Activated T-cell treated with anti-CD3 and anti-CD28 coated beads for 4 hours (primary cell): ENCODE results near the gene CTDP1.

Source experiments
- DNase-seq: peaks from one replicate; pipeline ENCODE4 v3.0.0-alpha.2; 2020

Gene CTDP1

DNA sequence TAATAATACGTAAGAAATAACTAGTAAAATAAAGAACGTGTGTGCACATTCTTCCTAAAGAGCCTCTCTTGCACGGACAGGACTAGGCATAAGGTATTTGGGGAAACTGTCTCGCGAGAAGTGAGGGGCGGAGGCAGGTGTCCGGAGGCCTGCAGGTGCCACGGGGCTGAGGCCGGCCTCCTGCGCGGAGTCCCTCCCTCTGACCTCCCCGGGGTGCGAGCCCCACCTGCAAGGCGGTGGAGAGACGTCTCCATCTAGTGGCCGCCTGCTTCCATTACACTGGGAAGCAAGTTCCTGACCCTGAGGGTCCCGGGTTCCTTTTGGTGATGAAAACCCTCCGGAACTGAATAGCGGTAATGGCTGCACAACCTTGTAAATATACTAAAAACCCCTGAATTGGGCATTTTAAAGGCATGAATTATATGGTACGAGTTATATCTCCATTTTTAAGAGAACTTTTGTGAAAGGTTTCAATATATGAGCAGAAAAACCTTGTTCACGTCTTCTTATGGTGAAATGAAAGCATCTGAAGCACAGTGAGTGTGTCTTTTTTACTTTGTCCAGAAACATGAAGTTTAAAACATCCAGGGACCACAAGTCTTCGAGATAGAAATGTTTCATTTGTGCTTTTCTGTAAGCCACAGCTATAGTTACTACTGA lies 35.5 kb upstream of the CTDP1 start:
- peak; percentile 59 for DNase-seq

DNA sequence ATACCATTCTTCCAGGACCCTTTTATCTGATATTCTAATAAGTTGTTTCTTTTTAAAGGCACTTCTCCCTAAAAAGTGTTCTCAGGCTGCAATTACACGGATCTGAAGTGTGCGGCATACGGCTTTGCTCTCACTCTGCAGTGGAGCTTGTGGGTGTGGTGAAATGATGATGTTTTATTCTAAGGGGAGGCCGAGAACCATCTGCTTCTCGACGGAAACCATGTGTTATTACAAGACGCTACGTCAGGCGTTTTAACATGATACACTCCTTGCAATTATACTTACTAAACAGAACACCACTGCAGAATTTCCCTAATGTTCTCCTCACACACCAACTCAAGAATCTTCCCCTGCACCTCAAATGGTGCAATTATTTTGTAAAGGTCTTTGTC lies 34.9 kb upstream of the CTDP1 start:
- DNase-seq, result no peak

DNA sequence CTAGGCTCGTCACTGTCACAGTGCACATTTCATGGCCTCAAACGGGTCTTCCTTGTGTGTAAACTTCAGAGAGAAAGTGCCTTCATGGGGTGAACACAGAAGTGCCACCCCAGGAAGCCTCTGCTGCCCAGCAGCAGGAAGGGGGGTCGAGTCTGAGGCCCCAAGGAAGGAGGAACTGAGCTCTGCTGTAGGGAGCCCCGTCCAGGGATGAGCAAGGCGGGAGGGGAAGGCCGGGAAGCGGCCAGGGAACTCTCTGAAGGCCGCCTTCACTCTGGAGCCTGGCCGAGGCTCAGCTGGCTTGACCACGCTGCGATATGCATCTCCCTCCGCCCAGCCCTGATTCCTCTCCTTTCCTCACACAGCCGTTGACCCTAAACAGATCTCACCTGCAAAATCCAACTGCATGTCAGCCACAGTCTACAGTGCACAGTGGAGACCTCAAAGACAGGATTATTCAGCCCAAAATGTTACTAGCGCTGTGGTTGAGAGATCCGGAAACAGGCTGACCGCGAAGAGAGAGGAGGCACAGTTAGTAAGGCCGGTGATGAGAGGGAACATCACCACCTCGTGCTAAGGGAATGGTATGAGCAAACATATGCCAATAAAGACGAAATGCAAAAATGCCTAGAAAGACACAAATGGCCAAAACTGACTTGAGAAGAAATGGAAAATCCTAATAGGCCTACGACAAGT lies 34.2 kb upstream of the CTDP1 start:
- DNase-seq, result no peak

DNA sequence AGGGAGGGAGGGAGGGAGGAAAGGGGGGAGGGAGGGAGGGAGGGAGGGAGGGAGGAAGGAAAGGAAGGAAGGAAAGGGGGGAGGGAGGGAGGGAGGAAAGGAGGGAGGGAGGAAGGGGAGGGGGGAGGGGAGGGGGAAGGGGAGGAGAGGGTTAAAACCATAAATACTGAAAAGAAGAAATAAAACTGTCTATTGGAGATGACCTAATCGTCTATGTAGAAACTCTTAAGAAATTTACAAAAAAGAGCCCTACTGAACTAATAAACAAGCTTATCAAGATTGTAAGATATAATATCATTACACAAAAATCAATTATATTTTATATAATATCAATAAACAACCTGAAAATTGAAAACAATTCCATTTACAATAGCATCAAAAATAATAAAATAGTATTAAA lies 32.3 kb upstream of the CTDP1 start:
- no peak for DNase-seq

DNA sequence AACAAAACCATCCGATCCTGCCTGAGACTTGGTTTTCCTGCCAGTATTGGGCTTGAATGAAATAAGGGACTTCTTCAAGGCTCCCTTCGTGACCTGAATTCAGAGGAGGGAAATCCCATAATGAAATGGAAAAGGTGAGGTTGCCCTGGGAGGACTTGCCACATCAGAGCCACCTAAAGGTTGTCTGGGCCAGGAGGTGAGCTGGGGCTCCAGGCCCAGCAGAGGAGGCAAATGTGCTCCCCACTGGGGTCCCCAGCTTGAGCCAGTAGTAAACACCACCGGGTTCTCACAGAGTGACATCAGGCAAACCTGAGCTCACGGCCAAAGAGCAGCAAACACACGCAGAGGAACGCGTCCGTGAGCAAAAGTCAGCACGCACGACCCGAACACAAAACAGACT lies 28.6 kb upstream of the CTDP1 start:
- DNase-seq, result no peak

DNA sequence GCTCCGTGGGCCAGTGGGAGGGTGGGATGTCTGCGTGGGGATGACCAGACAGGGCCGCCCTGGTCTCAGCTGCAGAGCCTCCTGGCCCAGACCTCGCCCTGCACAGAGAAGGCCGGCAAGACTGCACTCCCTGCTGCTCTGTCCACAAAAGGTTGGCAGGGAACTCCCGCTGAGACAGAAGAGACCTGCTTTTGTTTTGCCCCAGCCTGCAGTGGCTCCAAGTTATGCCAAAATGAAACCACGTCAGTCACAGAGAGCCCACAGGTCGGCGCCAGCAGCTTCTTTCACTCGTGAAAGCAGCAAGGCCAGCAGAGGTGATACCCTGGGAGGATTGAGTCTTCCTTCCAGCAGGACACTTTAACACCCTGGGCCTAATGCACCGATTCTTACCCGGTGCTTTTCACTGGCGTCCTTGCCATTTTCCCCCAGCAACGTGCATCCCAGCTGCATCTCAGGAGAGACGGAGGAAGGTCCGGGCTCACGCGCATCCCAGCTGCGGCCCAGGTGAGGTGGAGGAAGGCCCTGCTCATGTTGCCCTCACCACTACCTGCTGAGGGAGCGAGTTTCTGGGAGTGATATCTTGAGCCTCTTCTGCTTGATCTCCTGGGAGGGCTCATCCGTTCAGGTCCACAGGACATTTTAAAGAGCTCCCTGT lies 22.1 kb upstream of the CTDP1 start:
- DNase-seq, result no peak

DNA sequence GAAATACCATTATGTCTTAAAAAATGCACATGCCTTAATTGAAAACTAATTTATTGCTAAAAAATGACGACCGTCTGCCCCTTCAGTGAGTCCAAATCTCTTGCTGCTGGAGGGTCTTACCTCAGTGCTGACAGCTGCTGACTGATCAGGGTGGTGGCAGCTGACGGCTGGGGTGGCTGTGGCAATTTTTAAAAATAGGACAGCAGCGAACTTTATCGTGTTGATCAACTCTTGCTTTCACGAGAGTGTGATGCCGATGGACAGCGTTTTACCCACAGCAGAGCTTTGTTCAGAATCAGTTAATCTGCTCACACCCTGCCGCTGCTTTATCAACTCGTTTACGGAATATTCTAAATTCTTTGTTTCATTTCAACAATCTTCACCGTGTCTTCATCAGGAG lies 21.2 kb upstream of the CTDP1 start:
- no peak for DNase-seq

DNA sequence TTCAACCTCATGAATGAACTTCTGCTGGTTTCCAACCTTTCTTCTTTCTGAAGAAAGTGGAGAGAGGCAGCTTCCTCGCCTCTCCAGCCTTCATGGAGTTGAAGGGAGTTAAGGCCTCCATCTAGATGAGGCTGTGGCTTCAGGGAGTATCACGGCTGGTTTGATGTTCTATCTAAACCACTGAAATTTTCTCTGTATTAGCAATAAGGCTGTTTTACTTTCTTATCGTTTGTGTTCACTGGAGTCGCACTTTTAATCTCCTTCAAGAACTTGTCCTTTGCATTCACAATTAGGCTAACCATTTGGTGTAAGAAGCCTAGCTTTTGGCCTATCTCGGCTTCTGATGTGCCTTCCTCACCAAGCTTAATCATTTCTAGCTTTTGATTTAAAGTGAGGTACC lies 19.9 kb upstream of the CTDP1 start:
- DNase-seq, result no peak

DNA sequence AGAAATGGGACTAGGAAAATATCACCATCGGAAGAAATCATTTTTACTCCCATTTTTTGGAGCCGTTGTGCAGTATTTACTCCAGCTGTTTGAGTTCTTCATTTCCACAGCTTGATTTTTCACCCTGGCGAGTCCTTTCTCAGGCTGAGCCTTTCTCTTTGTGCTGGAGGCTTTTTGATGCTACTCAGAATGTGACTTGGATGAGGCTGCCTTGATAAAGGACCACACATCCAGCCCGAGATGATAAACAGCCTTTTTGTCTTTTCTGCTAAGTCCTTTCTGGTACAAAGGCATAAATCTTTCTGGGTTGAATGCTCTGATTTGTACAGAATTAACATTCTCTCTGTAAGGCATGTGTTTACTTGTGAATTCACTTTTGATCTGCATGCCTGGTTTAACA lies 17.6 kb upstream of the CTDP1 start:
- no peak for DNase-seq

DNA sequence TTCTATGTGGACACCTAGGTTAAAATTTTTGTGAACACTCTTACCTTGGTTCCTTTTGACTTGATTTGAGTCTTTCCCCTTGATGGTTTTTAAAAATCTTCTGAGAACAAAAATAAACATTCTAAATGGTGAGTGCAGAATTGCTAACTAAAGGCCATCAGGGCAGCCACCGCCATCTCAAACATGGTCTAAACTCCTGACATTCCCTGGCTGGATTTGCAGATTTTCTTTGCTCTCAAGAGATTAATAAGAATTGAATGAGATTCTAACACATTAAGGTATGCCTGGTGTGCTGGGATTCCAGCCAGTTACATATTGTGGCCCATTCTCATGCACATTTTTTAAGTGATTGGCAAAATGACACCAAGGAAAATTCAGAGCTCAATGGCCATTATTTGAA lies 17.2 kb upstream of the CTDP1 start:
- DNase-seq, result no peak

DNA sequence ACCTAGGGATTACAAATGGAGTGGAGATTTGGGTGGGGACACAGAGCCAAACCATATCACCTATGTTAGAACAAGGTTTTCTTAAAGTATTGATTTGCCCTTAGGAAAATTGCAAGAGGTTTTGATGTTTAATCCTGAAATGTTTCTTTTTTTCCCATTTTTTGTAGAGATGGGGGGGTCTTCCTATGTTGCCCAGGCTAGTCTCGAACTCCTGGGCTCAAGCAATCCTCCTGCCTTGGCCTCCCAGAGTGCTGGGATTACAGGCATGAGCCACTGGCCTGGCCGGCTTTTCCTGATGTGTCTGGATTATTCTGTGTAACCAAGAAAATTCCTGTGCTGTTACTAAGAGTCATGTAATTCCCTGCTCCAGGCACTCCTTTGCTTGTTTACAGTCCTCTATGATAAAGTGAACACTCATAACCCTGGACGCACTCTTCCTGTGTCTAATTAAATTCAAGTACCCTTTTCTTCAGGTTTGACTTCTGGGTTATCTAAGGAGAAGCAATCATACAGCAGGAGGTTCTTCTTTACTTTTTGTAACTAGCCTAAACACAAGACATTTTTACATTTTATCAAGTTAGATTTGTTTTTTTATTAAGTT lies 15.0 kb upstream of the CTDP1 start:
- DNase-seq, result no peak

DNA sequence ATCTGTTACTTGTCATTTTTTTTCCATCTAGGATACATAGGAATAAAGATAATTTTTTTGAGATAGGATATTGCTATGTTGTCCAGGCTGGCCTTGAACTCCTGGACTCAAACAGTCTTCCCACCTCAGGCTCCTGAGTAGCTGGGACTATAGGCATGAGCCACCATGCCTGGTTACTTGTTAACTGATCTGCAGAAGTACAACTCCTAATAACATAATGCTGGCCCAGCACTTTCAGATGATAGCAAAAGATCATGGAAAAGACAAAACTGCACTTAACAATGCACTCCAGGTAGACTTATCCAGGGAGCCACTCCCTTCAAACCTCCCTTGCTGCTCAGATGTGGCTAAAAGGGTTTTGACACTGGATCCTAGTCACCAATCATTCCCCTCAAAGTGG lies 11.4 kb upstream of the CTDP1 start:
- DNase-seq, result no peak

DNA sequence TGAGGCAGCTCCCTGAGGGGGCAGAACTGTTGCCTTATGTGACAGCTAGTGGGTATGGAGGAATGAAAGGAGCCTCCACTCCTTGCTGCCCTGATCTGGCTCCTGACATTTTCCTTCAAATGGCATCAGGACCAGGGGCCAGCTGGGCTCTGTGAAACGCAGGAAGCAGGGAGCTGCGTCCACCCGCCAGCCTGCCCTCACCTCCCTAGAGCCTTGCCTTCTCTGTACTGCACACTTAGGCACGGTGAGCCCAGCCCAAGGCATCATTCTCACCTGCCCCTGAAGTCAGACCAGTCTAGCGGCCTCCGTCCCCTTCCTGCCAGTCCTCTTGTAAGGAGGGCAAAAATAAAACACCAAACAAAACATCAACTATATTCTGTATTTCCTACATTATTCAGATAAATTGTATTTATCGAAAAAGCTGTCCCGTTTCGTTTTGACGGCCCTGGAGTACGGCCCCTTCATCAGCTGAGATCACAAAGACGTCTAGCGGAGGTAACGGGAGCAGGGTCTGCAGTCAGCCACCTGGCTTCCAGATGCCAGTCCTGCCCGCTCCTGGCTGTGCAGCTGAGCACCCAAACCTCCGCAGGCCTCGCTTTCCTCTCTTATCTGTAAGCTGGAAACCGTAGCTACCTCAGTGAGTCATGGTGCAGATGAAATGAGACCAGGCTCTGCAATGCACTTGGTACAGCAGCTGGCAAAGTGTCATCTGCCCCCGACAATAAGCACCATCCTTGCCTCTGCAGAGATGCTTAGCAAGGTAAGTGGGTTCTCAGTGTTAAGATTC lies 6.9 kb upstream of the CTDP1 start:
- DNase-seq, result no peak

DNA sequence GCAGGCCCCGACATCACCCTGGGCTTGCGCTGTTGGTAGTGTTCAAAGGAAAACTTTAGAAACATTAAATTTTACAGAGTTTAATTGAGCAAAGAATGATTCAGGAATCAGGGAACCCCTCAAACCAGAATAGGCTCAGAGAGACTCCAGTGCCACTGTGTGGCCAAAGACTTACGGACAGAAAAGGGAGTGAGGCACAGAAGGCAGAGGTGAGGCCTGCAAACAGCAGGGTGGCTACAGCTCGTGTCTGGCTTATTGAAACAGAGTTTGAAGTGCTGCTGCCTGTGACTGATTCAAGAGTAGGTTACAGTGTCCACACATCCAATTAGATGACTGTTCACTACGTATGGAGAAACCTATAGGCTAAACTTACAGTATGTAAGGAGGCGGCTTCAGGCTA lies 2.4 kb upstream of the CTDP1 start:
- DNase-seq, result no peak

DNA sequence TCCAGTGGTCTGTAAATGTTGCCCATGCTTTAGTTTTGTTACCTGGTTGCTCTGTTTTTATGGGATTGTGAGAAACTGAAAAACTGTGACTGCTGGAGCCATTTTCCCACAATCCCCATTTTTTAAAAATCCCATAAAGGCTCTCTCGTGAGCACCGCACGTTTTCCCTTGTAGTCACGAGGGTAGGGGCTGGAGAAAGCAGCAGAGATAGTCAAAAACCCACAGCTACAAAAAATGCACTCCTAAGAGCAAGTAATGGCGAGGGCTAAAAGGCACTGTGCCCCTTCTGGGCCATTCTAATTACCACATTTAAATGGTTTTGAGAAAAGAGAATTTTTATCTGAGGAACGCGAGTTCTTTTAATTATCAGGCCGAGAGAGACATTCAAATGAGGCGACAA lies 1.8 kb upstream of the CTDP1 start:
- DNase-seq, result no peak

DNA sequence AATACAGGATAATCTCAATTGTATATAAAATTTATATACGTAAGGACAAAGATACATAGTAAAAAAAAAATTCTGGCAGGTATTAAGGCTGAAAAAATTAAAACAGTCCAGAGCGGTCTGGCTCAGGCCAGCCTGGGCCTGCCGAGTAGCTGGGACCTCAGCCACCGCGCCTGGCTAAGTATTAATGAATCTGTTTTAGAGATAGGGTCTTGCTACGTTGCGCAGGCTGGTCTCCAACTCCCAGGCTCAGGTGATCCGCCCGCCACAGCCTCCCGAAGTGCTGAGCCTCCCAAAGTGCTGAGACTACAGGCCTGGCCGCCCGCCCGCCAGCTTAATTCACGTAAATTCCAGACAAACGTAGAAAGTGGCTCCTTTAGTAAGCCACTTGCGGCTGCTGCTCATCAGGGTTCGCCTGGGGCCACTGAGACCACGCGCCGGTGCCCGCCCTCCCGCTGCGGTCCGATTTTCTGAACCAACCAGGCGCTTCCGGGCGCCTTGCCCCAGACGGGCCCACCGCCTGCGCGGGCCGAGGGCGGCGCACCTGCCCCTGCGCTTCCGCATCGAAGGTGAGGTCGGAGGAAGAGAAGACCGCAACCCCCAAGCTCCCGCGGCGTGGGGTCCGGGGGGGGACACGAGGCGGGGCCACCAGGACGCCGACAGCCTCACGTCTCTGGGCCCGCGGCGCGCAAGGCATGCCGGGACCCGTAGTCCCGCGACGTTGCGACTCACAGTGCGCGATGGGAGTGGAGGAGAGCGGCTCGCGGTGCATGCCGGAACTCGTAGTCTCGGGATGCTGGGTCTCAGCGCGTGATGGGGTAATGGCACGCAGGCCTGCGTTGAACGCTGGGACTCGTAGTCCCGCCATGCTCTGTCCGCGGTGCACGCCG lies 695 bp upstream of the CTDP1 start:
- DNase-seq, result peak; percentile 96

DNA sequence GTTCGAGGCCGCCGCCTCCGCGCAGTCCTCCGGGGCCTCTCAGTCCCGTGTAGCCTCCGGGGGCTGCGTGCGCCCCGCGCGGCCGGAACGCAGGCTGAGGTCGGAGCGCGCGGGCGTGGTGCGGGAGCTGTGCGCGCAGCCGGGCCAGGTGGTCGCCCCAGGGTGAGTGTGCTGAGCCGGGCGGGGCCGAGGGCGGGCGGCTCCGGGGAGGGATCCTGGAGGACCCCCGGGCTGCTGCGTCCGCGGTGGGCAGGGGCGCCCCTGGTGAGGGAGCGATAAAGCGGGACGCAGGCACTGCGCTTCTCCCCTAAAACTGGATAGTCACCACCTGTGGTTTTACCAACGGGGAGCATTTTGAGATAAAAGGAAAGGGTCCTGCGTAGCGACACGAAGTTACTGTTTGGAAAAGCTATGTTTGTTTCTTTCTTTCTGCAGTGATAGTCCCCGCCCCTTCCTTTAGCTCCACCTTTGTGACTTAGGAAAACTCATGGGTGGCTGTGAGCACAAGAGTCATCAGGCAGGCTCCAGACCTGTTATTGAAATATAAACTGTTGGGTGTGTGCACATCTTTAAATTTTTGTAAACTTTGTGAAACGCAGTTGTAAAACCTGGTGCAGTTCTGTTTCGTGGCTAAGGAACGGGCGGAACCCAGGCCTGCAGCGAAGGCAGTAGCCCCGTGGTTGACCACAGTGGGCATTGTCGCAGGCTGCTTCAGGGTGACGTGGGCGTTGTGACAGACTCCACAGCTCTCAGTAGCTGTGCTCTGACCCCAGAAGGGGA lies 687 bp downstream of the CTDP1 start:
- peak; percentile 37 for DNase-seq

DNA sequence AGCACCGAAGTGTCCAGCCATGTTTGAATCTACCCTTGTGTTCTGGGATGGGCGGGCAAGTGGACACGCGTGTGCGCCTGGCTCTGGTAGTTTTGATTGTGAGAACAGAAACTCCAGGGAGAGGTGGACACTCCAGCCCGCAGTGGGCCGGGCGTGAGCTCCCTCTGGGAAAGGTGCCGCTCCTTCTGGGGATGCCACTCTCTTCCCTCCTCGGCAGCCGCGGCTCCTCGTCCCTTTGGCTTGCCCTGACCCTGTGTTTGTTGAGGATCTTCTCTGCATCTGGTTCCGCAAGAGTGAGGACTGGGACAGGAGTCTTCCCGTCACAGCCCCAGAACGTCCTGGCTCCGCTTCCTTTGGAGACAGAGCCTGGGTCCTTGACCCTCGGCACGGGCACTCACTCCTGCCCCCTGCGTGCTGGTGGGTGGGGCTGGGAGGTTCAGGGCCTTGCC lies 1.3 kb downstream of the CTDP1 start:
- DNase-seq, result no peak

DNA sequence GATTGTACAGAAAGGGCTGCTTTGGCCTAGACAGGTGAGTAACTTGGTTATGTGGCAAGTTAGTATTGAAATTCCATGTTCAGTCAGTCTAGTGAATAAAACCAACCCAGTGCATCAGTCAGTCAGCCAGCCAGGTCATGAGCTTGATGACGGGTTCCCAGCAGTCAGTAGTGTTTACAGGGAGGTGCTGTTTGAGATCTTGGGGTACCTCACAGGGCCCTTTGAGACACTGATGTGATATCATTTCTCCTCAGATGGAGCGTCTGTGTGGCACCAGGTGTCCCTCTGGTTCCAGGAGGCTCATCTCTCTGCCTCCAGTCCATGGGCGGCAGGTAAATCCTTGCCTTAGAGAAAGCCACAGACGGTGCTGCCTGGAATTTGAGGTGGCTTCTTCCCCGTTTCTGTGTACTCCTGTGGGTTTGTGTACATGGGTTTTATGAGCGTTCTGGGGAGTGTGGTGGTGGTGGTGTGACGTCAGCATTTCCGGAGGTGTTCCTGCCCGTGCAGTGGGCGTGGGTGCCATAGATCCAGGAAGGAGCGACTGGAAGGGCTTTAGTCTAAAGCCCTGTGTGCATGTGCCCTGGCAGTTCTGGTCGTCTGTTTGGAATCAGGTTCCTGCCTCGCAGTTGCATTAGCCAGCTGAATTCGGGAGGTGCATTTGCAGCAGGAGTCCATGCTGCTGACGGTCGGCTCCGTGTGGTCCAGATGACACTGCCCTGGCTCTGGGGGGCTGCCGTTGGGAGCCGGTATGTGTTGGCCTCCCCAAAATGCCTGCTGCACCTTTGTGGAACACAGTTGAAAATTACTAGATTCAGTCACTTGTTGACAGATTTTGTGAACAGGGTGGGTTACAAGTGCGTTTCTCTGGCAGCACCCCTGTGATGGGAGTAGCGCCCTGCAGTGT lies 2.1 kb downstream of the CTDP1 start:
- DNase-seq, result peak; percentile 31

DNA sequence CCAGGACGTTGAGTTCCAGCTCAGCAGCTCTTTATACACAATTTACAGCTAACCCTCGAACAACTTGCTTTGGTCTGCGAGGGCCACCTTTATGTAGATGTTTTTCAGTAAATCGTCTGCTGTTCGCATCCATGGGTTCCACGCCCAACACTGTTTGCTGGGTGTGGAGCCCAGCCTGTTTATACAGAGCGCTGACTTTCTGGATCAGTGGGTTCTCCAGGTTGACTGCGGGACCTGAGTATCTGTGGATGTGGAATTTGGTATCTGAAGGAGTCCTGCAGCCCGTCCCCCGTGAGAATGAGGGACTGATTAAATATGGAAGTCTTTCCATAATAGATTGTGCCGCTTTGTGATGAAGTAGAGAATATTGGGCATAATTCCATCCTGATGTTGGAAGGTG lies 2.9 kb downstream of the CTDP1 start:
- DNase-seq, result no peak
